HG02885 (cell line): ENCODE measurements around the gene CHST8.
"Not testable (repeated sequence)": the region's sequence is repeated elsewhere in the genome, so short reads cannot be mapped to it uniquely, and the experiment has no call there.

ENCODE experiments used
- ATAC-seq: cut with Tn5 transposase; IDR thresholded peaks from one replicate; pipeline ENCODE4 v1.9.1; 2021; ENCODE audit warnings: mild to moderate bottlenecking; ENCODE audit not compliant: unreplicated experiment, poor library complexity

Gene CHST8

GRCh38 chr19:33686687-33687480 lies 65.1 kb downstream of the CHST8 start:
- ATAC-seq = no peak

- ATAC-seq = no peak
Measured at GRCh38 chr19:33687481-33688170, 65.9 kb downstream of the CHST8 start.

- ATAC-seq = no peak
Measured at GRCh38 chr19:33688171-33688992, 66.6 kb downstream of the CHST8 start.

- ATAC-seq = no peak
Measured at GRCh38 chr19:33689138-33689746, 67.5 kb downstream of the CHST8 start.

- ATAC-seq = no peak
Measured at GRCh38 chr19:33689868-33690267, 68.1 kb downstream of the CHST8 start.

GRCh38 chr19:33690378-33691029 lies 68.8 kb downstream of the CHST8 start:
- ATAC-seq = no peak

- ATAC-seq = no peak
Measured at GRCh38 chr19:33691030-33691427, 69.3 kb downstream of the CHST8 start.

GRCh38 chr19:33691736-33692135 lies 70.0 kb downstream of the CHST8 start:
- ATAC-seq = no peak

- no peak for ATAC-seq
Measured at GRCh38 chr19:33693678-33694077, 71.9 kb downstream of the CHST8 start.

GRCh38 chr19:33695547-33695946 lies 73.8 kb downstream of the CHST8 start:
- not testable (repeated sequence) for ATAC-seq

GRCh38 chr19:33697766-33698165 lies 76.0 kb downstream of the CHST8 start:
- ATAC-seq = no peak

- ATAC-seq = no peak
Measured at GRCh38 chr19:33698576-33699435, 77.1 kb downstream of the CHST8 start.

GRCh38 chr19:33699754-33700407 lies 78.1 kb downstream of the CHST8 start:
- no peak for ATAC-seq

- ATAC-seq = no peak
Measured at GRCh38 chr19:33700408-33701013, 78.8 kb downstream of the CHST8 start.

GRCh38 chr19:33701565-33701964 lies 79.8 kb downstream of the CHST8 start:
- ATAC-seq = no peak

GRCh38 chr19:33702606-33703437 lies 81.1 kb downstream of the CHST8 start:
- no peak for ATAC-seq

GRCh38 chr19:33703438-33703750 lies 81.6 kb downstream of the CHST8 start:
- ATAC-seq = no peak

- no peak for ATAC-seq
Measured at GRCh38 chr19:33703821-33704220, 82.1 kb downstream of the CHST8 start.
